Panc1 (cell line): ENCODE measurements around the gene RCL1. TPM values are rescaled to one million over a fixed set of nuclear protein-coding genes. Genes with fewer than 3 reads are reported as not detected.

Experiments
- ATAC-seq: fragments of 200-7000 bp; cut with Tn5 transposase; 2 replicates; pipeline ENCODE4 v1.9.1; 2020; ENCODE audit warnings: mild to moderate bottlenecking, moderate library complexity
- BruUV-seq: library from RNA; stranded (reverse); fragments of 400-500 nt; replicated peaks from 2 replicates; lab custom pipeline; 2021; lab: Mats Ljungman, UMichigan
- CTCF ChIA-PET: fragments of 300-600 bp; sonication (Branson Sonifier 250); formaldehyde crosslinking; loops from one replicate; lab custom pipeline; 2022; ENCODE audit warnings: antibody characterized with exemption; lab: Charles Lee
- POLR2A ChIA-PET: fragments of 300-600 bp; sonication (Branson Sonifier 250); formaldehyde crosslinking; loops from one replicate; lab custom pipeline; 2022; ENCODE audit warnings: antibody characterized with exemption; lab: Charles Lee
- DNase-seq: peaks from one replicate; pipeline ENCODE4 v3.0.0-alpha.2; 2010; ENCODE audit warnings: low read depth, low spot score
- H3K27ac ChIP-seq: 2 replicates; pipeline ENCODE4 v1.5.1; 2011; ENCODE audit warnings: mild to moderate bottlenecking, low read length, inconsistent platforms
- H3K27me3 ChIP-seq: fragments of 200-500 bp; sonication (Bioruptor generic); 2 replicates; pipeline ENCODE4 v1.6.0; 2014; ENCODE audit warnings: low read length, inconsistent platforms; ENCODE audit not compliant: control insufficient read depth, insufficient read depth
- H3K36me3 ChIP-seq: fragments of 200-500 bp; sonication (Bioruptor generic); 2 replicates; pipeline ENCODE4 v1.5.1; 2014; ENCODE audit warnings: inconsistent platforms, mild to moderate bottlenecking, low read length, moderate library complexity; ENCODE audit not compliant: control insufficient read depth, insufficient read depth
- H3K4me1 ChIP-seq: 2 replicates; pipeline ENCODE4 v1.5.1; 2011; ENCODE audit warnings: inconsistent platforms, mild to moderate bottlenecking, low read length, moderate library complexity; ENCODE audit not compliant: control insufficient read depth, insufficient read depth
- H3K4me3 ChIP-seq, 2 experiments: 2 replicates each; pipeline ENCODE4 v1.5.1; 2011 to 2012; ENCODE audit warnings: low read depth in 2 of 2, low read length in 2 of 2, mild to moderate bottlenecking in 2 of 2, inconsistent platforms in 1 of 2, moderate library complexity in 1 of 2
- H3K9me3 ChIP-seq: fragments of 200-500 bp; sonication (Bioruptor generic); 2 replicates; pipeline ENCODE4 v1.5.1; 2014; ENCODE audit warnings: low read depth, mild to moderate bottlenecking, inconsistent platforms, low read length, moderate library complexity; ENCODE audit not compliant: control insufficient read depth, insufficient read depth
- POLR2AphosphoS5 ChIP-seq: IDR thresholded peaks from 2 replicates; pipeline ENCODE4 v1.6.1; 2012; ENCODE audit warnings: mild to moderate bottlenecking, low read depth, low read length, moderate library complexity
- REST ChIP-seq, 2 experiments: IDR thresholded peaks; 2 replicates each; pipeline ENCODE4 v1.6.1; 2011 to 2012; ENCODE audit warnings: low read depth in 2 of 2, control low read depth in 1 of 2, low read length in 1 of 2, mild to moderate bottlenecking in 1 of 2, moderate library complexity in 1 of 2; ENCODE audit not compliant: insufficient read depth in 1 of 2
- SIN3A ChIP-seq: IDR thresholded peaks from 2 replicates; pipeline ENCODE4 v1.6.1; 2012; ENCODE audit warnings: low read depth, mild to moderate bottlenecking, low read length, moderate library complexity, borderline replicate concordance; ENCODE audit not compliant: insufficient read depth
- TCF7L2 ChIP-seq: IDR thresholded peaks from 2 replicates; pipeline ENCODE4 v1.6.1; 2011; ENCODE audit warnings: mild to moderate bottlenecking, low read depth, low read length, inconsistent platforms
- in situ Hi-C: cut with HindIII; loops from 2 replicates; pipeline ENCODE4 v1.10.0; 2016; ENCODE audit warnings: low sequenced_read_pairs, low pct_unique_long_range_greater_than_20kb
- intact Hi-C: fragments of 100-400 bp; cut with micrococcal nuclease; formaldehyde crosslinking; loops from one replicate; pipeline ENCODE4 v1.10.0; 2022; ENCODE audit not compliant: unreplicated experiment
- total RNA-seq: library from RNA; stranded (reverse); gene quantifications from one replicate; pipeline ENCODE4 v1.2.1, GENCODE V29; 2021; ENCODE audit not compliant: unreplicated experiment
- TF ChIP-seq, protein P1 (sequence below): fragments of 450-650 bp; IDR thresholded peaks from 2 replicates; pipeline ENCODE4 v1.5.1; 2017; ENCODE audit warnings: mild to moderate bottlenecking

RCL1 gene
- total RNA-seq, 1 experiment from 2014 or later = 11.2 TPM

- no peaks in the 10 kb centered on the region for H3K4me1 ChIP-seq
- no TSS peak for BruUV-seq
- ATAC-seq (no peak), DNase-seq (no peak)
- no peak overlapping the region for H3K27ac ChIP-seq
- in situ Hi-C loops (no loop called here), intact Hi-C loops (no loop called here)
- H3K4me3 ChIP-seq = no peak overlapping the region
- ChIA-PET CTCF (no interaction called here), POLR2A (no interaction called here)
- TF ChIP-seq REST (IDR thresholded peaks at IDR 0.05; ENCODE audit: insufficient read depth in 1 of 2, low read depth in 2 of 2, low read length in 1 of 2) (no peak), TCF7L2 (no peak), POLR2AphosphoS5 (no peak), SIN3A (no peak)
- TF ChIP-seq, protein P1, sequence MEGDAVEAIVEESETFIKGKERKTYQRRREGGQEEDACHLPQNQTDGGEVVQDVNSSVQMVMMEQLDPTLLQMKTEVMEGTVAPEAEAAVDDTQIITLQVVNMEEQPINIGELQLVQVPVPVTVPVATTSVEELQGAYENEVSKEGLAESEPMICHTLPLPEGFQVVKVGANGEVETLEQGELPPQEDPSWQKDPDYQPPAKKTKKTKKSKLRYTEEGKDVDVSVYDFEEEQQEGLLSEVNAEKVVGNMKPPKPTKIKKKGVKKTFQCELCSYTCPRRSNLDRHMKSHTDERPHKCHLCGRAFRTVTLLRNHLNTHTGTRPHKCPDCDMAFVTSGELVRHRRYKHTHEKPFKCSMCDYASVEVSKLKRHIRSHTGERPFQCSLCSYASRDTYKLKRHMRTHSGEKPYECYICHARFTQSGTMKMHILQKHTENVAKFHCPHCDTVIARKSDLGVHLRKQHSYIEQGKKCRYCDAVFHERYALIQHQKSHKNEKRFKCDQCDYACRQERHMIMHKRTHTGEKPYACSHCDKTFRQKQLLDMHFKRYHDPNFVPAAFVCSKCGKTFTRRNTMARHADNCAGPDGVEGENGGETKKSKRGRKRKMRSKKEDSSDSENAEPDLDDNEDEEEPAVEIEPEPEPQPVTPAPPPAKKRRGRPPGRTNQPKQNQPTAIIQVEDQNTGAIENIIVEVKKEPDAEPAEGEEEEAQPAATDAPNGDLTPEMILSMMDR = no peak
- H3K36me3 ChIP-seq = no peaks in the 10 kb centered on the region
- H3K9me3 ChIP-seq = no peaks in the 10 kb centered on the region
- no peaks in the 10 kb centered on the region for H3K27me3 ChIP-seq
Observed at GRCh38 chr9:4902135-4902475, 109.4 kb downstream of the RCL1 start.

- ATAC-seq (no peak), DNase-seq (no peak)
- in situ Hi-C loops = no loop called here
- no peak overlapping the region for H3K27ac ChIP-seq
- H3K4me3 ChIP-seq = no peak overlapping the region
- H3K27me3 ChIP-seq = no peaks in the 10 kb centered on the region
- intact Hi-C loops = no loop called here
- H3K36me3 ChIP-seq = no peaks in the 10 kb centered on the region
- no TSS peak for BruUV-seq
- no peaks in the 10 kb centered on the region for H3K4me1 ChIP-seq
- TF ChIP-seq TCF7L2 = no peak
- TF ChIP-seq, protein P1 = no peak
- no peak for TF ChIP-seq POLR2AphosphoS5
- TF ChIP-seq SIN3A = no peak
- no peak for TF ChIP-seq REST (IDR thresholded peaks at IDR 0.05; ENCODE audit: insufficient read depth in 1 of 2, low read depth in 2 of 2, low read length in 1 of 2)
- CTCF ChIA-PET = no interaction called here
- no peaks in the 10 kb centered on the region for H3K9me3 ChIP-seq
- POLR2A ChIA-PET = no interaction called here
Observed at GRCh38 chr9:4904322-4905134, 111.8 kb downstream of the RCL1 start.
